ENCODE data around the gene CEACAM3.
A peak's percentile ranks its signal among the peaks of the same experiment; 100 is the strongest.

CEACAM3 gene

GRCh38 chr19:41792513-41793413, 3.6 kb upstream of the CEACAM3 start:
- DNase-seq (ENCODE audit: low read depth), result no peak
- TF ChIP-seq CTCF (IDR thresholded peaks at IDR 0.05; ENCODE audit: low read depth, low read length, missing control alignments), result peak; percentile 55
- H3K4me3 ChIP-seq (ENCODE audit: low read depth, low read length), result no peak overlapping the region
- in situ Hi-C loops (cut with HindIII; ENCODE audit: low sequenced_read_pairs), result no loop called here

DNA sequence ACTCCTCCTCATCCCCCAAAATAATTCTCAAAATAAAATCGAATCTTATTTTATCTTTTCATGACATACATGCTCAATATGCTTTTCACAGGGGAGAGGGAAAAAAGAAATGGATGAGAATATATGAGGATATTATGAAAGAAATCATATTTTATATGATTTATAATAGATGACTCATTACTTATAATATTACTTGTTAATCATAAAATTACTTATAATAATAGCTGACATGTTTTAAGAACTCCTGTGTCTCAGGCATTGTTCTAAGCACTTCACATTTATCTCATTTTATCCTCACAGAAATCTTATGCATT, 3.0 kb upstream of the CEACAM3 start:
- in situ Hi-C loops (cut with HindIII; ENCODE audit: low sequenced_read_pairs), result no loop called here
- no peak overlapping the region for H3K4me3 ChIP-seq (ENCODE audit: low read depth, low read length)
- no peak for DNase-seq (ENCODE audit: low read depth)
- TF ChIP-seq CTCF (IDR thresholded peaks at IDR 0.05; ENCODE audit: low read depth, low read length, missing control alignments), result no peak

DNA sequence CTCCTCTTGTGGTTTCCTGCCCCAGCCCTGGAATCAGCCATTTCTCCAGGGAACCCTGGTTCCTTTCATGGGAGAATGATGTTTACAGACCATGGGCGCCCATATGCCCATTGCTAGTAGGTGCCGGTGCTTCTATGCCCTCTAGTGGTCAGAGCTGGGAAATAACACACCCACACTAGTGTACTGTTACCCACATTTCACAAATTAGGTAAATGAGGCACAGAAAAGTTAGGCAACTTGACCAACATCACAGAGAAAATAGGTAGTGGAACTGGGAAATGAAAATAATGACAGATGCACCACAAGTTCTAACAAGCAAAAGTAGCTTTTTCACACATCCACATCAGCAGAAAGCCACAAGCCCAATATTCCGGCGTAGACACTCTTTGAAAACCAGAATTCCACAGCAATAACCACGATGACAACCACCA, 1.3 kb upstream of the CEACAM3 start:
- no peak for DNase-seq (ENCODE audit: low read depth)
- in situ Hi-C loops (cut with HindIII; ENCODE audit: low sequenced_read_pairs), result no loop called here
- peak; percentile 80 for TF ChIP-seq CTCF (IDR thresholded peaks at IDR 0.05; ENCODE audit: low read depth, low read length, missing control alignments)
- H3K4me3 ChIP-seq (ENCODE audit: low read depth, low read length), result no peak overlapping the region

DNA sequence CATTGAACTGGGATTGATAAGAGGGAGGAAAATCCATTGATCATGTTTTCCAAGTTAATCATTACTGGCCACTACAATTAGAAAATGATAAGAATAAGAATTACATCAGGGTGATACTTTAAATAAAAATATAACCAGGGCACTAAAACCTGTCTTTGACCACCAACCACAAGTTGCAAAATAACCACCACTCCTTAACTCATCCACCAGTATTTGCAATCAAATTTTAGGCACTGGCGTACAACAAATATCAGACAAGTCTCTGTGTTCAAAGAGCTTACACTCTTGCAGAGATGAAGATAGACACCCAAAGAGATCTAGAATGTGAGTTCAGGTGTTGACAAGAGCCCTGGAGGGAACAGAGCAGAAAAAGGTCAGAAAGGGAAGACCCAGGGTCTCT, 514 bp downstream of the CEACAM3 start:
- in situ Hi-C loops (cut with HindIII; ENCODE audit: low sequenced_read_pairs), result no loop called here
- no peak for TF ChIP-seq CTCF (IDR thresholded peaks at IDR 0.05; ENCODE audit: low read depth, low read length, missing control alignments)
- no peak overlapping the region for H3K4me3 ChIP-seq (ENCODE audit: low read depth, low read length)
- DNase-seq (ENCODE audit: low read depth), result no peak

GRCh38 chr19:41799444-41800000, 3.1 kb downstream of the CEACAM3 start:
- no peak for TF ChIP-seq CTCF (IDR thresholded peaks at IDR 0.05; ENCODE audit: low read depth, low read length, missing control alignments)
- no peak for DNase-seq (ENCODE audit: low read depth)
- H3K4me3 ChIP-seq (ENCODE audit: low read depth, low read length), result no peak overlapping the region
- in situ Hi-C loops (cut with HindIII; ENCODE audit: low sequenced_read_pairs), result no loop called here

GRCh38 chr19:41801031-41801430, 4.6 kb downstream of the CEACAM3 start:
- no peak for DNase-seq (ENCODE audit: low read depth)
- in situ Hi-C loops (cut with HindIII; ENCODE audit: low sequenced_read_pairs), result no loop called here
- TF ChIP-seq CTCF (IDR thresholded peaks at IDR 0.05; ENCODE audit: low read depth, low read length, missing control alignments), result no peak
- no peak overlapping the region for H3K4me3 ChIP-seq (ENCODE audit: low read depth, low read length)
